GM18868 (cell line): ENCODE data around the gene ST3GAL3.

ENCODE experiments used
- ATAC-seq: cut with Tn5 transposase; IDR thresholded peaks from one replicate; pipeline ENCODE4 v1.9.1; 2021; ENCODE audit warnings: mild to moderate bottlenecking, moderate library complexity; ENCODE audit not compliant: unreplicated experiment

Gene ST3GAL3

GRCh38 chr1:43904660-43905551 lies 197.6 kb downstream of the ST3GAL3 start:
- no peak for ATAC-seq

DNA sequence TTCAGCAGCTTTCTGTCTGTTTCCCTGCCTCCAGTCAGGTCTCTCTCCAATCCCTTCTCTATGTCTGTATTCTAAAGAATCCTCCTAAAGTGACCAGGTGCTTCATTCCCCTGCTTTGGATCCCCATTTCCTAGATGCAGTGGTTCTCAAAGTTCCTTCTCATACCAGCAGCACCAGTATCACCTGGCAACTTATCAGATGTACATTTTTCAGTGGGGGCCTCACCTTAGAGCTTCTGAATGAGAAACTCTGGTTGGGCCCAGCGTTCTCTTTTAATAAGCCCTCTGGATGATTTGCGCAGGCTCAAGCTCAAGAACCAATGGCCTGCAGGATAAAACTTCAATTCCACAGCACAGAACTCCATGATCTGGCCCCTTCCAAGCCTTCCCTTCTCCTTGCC lies 200.9 kb downstream of the ST3GAL3 start:
- no peak for ATAC-seq

GRCh38 chr1:43908858-43909257 lies 201.5 kb downstream of the ST3GAL3 start:
- ATAC-seq = no peak

- ATAC-seq = no peak
Measured at GRCh38 chr1:43910343-43910742, 203.0 kb downstream of the ST3GAL3 start.

DNA sequence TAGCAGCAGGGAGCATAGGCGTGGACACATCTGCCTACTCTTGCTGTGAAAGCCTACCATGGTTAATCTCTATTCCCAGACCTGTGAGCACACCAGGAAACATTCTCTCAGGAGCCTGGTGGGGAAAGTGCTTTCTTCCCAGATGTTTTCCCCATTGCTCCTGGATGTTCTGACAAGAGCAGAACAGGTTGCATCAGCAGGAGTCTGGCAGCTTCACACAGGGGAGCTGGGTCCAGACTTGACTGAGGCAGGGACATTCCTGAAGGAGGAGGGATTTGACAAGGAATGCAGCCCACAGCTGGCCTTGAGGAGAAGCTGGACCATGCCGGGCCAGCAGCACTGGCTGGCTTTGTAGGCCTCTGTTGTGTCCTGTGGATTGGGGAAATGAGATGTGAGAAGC lies 205.3 kb downstream of the ST3GAL3 start:
- ATAC-seq = no peak

GRCh38 chr1:43913051-43913501 lies 205.7 kb downstream of the ST3GAL3 start:
- ATAC-seq = no peak

- ATAC-seq = no peak
Measured at GRCh38 chr1:43913666-43914360, 206.5 kb downstream of the ST3GAL3 start.

DNA sequence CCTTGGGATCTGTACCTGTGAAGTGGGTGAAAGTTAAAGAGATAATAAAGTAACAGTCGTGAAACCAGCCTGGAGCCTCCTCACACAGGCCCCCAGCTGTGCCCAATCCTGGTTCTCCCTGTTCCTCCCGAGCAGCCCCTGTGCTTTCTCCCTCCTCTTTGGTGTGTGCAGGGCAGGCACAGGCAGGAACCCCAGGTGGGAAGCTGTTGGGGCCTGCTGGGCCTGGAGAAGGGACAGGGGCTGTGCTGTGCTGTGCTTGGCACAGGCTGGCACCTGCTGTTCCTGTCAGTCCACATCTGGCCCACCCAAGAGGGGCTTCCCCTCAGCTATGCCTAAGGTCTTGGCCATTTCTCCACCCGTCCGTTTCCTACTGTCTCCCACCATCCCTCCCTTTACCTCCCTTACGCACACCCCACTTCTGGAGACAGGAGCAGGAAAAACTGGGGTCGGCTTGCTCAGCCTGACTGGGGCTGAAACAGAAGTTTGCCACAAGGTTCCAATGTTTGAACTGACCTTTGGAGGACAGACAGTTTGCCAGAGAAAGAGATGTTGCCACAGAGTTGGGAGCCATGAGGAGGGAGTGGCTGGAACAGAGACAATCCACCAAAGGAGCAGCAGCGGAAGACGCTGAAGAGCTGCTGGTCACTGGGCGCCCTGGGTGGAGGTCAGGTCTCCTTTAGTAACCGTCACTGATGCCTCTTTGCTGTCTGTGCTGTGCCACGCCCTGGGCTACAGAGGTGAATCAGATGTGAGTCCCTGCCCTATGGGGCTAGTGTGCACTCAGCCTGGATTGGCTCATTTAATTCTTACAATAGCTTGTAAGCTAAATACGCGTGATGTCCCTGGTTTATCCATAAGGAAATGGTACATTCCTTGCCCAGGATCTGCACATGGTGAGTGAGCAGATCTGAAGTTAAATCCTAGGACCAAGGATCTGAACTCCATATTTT lies 207.5 kb downstream of the ST3GAL3 start:
- no peak for ATAC-seq

GRCh38 chr1:43919906-43920305 lies 212.6 kb downstream of the ST3GAL3 start:
- ATAC-seq = no peak

DNA sequence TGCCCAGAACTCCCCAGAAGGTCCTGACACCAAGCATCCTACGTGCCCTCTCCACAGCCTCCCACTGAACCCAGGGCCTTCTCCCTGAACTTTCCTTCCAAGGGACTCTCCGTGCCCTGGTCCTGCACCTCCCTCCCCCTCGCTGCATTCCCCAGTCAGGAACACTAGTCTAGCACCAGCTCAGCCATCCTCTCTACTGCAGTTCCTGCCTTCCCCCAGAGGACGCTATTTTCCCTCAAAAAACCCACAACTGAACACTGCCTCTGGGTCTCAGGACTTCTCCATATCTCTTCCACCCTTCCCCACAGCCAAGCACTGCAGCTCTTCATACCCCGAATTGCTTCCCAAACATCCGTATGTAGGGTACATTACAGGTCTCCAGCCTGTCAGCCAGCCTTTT lies 213.7 kb downstream of the ST3GAL3 start:
- no peak for ATAC-seq

- no peak for ATAC-seq
Measured at GRCh38 chr1:43924516-43924915, 217.2 kb downstream of the ST3GAL3 start.

GRCh38 chr1:43925846-43926245 lies 218.5 kb downstream of the ST3GAL3 start:
- no peak for ATAC-seq

DNA sequence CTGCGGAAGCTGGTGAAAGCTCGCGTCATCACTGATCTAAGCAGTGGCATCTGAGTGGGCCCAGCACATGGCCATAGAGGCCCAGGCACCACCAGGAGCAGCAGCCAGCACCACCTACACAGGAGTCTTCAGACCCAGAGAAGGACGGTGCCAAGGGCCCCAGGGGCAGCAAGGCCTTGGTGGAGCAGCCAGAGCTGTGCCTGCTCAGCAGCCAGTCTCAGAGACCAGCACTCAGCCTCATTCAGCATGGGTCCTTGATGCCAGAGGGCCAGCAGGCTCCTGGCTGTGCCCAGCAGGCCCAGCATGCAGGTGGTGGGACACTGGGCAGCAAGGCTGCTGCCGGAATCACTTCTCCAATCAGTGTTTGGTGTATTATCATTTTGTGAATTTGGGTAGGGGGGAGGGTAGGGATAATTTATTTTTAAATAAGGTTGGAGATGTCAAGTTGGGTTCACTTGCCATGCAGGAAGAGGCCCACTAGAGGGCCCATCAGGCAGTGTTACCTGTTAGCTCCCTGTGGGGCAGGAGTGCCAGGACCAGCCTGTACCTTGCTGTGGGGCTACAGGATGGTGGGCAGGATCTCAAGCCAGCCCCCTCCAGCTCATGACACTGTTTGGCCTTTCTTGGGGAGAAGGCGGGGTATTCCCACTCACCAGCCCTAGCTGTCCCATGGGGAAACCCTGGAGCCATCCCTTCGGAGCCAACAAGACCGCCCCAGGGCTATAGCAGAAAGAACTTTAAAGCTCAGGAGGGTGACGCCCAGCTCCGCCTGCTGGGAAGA lies 223.0 kb downstream of the ST3GAL3 start:
- no peak for ATAC-seq

- ATAC-seq = no peak
Measured at GRCh38 chr1:43930949-43931275, 223.6 kb downstream of the ST3GAL3 start.

DNA sequence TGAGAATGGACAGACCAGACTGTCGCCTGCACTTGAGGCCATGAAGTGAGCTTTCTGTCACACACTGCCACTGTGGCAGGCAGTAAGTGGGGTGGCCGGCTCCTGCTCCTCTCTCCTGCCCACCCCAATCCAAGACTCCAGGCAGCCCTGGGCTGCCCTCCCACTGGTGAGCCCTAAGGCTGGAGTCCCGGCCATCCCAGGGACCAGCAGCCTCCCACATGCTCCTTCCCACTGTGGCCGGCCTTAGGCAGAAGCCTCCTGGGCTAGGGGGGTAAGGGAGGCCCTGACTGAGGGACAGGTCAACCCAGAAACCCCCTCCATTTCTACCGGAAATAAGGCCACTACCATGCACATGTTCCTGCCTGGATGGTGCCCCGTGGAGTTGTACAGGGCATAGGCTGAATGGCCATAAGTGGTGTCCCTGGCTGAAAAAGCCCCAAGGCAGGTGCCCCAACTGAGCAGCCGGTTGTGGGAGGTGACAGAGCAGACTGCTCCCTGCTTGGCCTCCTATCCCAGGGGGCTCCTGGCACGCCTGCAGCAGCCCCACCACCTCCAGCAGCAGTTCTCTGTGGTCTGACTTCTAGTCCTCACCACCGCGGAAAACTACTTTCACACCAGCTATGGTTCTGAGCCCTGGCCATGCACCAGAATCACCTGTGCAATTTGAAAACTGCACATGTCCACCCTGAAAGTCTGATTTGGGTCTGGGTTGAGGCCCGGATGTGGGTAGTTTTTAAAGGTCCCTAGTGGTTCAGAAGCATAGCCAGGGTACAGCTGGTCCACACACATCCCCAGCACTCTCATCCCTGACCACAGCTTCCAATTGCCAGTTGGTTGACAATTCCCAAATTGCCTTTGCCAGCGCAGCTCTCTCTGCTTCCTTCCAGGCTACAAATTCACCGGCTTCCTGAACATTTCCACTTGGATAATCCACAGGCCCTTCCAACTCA lies 224.7 kb downstream of the ST3GAL3 start:
- no peak for ATAC-seq

DNA sequence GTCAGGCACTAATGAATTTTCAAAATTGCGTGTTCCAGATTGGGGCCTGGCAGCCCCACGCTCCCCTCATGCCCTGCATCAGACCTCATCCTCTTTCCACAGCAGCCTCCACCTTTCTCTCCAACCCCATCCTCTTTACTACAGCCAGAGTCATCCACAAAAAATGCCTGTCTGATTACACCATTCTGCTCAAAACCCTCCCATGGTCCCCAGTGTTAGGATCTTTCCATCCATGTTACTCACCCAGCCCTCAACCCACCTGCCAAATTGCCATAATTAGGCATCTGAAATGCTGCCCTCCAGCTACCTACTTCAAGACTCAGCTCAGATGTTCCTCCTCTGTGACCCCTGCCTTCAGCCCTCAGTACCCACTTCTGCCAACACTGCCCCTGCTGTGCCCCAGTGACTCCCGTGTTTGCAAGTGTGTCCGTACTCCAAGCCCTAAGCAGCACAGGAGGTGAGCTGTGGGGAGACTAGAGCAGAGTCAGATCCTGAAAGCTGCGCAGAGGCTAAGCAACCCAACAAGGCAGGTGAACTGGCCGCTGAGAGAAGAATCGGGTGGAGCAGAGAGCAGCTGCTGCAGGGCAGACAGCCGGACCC lies 225.6 kb downstream of the ST3GAL3 start:
- no peak for ATAC-seq

- ATAC-seq = no peak
Measured at GRCh38 chr1:43933386-43934100, 226.2 kb downstream of the ST3GAL3 start, which contains the start of gene ARTN. Gene ARTN (plus strand): TSS chr1:43933801. CDS start chr1:43935657, 1,856 bp downstream.
